MCF 10A (cell line): Measurements from ENCODE around the gene GNAT2. TPM values are rescaled to one million over a fixed set of nuclear protein-coding genes. Genes with fewer than 3 reads are reported as not detected.

Experiments
- BruUV-seq: library from RNA; stranded (reverse); fragments of 400-500 nt; replicated peaks from 2 replicates; lab custom pipeline; 2021; lab: Mats Ljungman, UMichigan
- CTCF ChIA-PET: fragments of 300-600 bp; sonication (Branson Sonifier 250); formaldehyde crosslinking; extraction: SDS; loops from one replicate; lab custom pipeline; 2021; ENCODE audit warnings: antibody characterized with exemption, inconsistent platforms; lab: Yijun Ruan, JAX
- POLR2A ChIA-PET: fragments of 300-600, 350-650 bp; sonication (Branson Sonifier 250); formaldehyde crosslinking; extraction: SDS; loops from one replicate; lab custom pipeline; 2020; ENCODE audit warnings: antibody characterized with exemption, inconsistent platforms; lab: Yijun Ruan, JAX
- DNase-seq: peaks from one replicate; pipeline ENCODE4 v3.0.0-alpha.2; 2018; ENCODE audit not compliant: unreplicated experiment
- H3K27ac Mint-ChIP-seq: one replicate; pipeline ENCODE4 v1.8.0; 2022; ENCODE audit warnings: mild to moderate bottlenecking, low read depth, mixed read lengths; ENCODE audit not compliant: unreplicated experiment
- H3K27me3 Mint-ChIP-seq: one replicate; pipeline ENCODE4 v1.8.0; 2022; ENCODE audit warnings: mixed read lengths; ENCODE audit not compliant: insufficient read depth, unreplicated experiment
- H3K36me3 Mint-ChIP-seq: one replicate; pipeline ENCODE4 v1.8.0; 2022; ENCODE audit warnings: mild to moderate bottlenecking, moderate library complexity, mixed read lengths; ENCODE audit not compliant: insufficient read depth, unreplicated experiment
- H3K4me1 Mint-ChIP-seq: one replicate; pipeline ENCODE4 v1.8.0; 2022; ENCODE audit warnings: mixed read lengths; ENCODE audit not compliant: insufficient read depth, unreplicated experiment
- H3K4me3 Mint-ChIP-seq: one replicate; pipeline ENCODE4 v1.8.0; 2022; ENCODE audit warnings: mild to moderate bottlenecking, moderate library complexity, mixed read lengths; ENCODE audit not compliant: unreplicated experiment
- H3K9me3 Mint-ChIP-seq: one replicate; pipeline ENCODE4 v1.8.0; 2022; ENCODE audit warnings: mixed read lengths; ENCODE audit not compliant: unreplicated experiment
- intact Hi-C: fragments of 100-400 bp; cut with micrococcal nuclease; formaldehyde crosslinking; loops from 2 replicates; pipeline ENCODE4 v1.14.1; 2022
- total RNA-seq: library from RNA; stranded (reverse); gene quantifications from 2 replicates; pipeline ENCODE4 v1.2.3, GENCODE V29; 2022
- TF ChIP-seq, protein P1 (sequence below): fragments of 200-600 bp; IDR thresholded peaks from one replicate; pipeline ENCODE4 v1.8.0; 2022; ENCODE audit warnings: antibody characterized with exemption, mild to moderate bottlenecking; ENCODE audit not compliant: unreplicated experiment

GNAT2 gene
- total RNA-seq, 1 experiment from 2014 or later = not detected

DNA sequence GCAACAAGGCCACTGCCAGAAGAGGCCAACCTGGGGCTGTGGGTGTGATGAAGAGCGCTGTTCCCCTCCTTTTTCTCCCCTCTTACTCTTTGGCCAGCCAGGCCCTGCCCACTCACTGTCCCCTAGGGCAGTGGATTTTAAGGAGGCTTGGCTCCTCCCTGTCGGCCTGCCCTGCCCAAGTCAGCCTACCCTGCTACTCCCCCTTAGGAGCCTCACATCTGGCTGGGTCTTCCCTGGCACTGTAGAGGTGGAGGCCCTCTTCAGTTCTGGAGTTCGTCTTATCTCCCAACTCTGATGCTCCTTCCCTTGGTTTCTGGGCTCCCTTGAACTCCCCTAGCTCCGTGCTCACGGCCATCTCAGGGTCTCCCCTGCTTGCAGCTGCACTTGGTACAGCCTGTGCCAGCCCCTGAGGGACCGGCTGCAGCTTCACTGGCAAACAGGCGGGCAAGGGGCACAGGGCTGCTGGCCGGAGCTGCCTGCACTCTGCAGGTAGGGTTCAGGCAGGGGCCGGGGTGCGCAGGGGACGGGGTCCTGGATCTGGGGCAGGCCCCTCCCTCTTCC lies 4.3 kb upstream of the GNAT2 start:
- POLR2A ChIA-PET = no interaction called here
- H3K27ac Mint-ChIP-seq = peak overlapping the region; percentile 58
- CTCF ChIA-PET = interaction anchor here (0.6 to 11.4 kb wide), 6 partner anchors 16 to 840 kb away, joined by 3 to 96 read pairs (median 4); no protein-coding TSS in a partner anchor
- intact Hi-C loops = no loop called here
- TF ChIP-seq, protein P1, sequence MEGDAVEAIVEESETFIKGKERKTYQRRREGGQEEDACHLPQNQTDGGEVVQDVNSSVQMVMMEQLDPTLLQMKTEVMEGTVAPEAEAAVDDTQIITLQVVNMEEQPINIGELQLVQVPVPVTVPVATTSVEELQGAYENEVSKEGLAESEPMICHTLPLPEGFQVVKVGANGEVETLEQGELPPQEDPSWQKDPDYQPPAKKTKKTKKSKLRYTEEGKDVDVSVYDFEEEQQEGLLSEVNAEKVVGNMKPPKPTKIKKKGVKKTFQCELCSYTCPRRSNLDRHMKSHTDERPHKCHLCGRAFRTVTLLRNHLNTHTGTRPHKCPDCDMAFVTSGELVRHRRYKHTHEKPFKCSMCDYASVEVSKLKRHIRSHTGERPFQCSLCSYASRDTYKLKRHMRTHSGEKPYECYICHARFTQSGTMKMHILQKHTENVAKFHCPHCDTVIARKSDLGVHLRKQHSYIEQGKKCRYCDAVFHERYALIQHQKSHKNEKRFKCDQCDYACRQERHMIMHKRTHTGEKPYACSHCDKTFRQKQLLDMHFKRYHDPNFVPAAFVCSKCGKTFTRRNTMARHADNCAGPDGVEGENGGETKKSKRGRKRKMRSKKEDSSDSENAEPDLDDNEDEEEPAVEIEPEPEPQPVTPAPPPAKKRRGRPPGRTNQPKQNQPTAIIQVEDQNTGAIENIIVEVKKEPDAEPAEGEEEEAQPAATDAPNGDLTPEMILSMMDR = no peak
- H3K9me3 Mint-ChIP-seq = no peaks in the 10 kb centered on the region
- peaks cover 22% of the 10 kb centered on the region for H3K4me1 Mint-ChIP-seq
- no peak overlapping the region for H3K4me3 Mint-ChIP-seq
- no peak for DNase-seq
- H3K27me3 Mint-ChIP-seq = no peaks in the 10 kb centered on the region
- peaks cover 12% of the 10 kb centered on the region for H3K36me3 Mint-ChIP-seq
- BruUV-seq = no TSS peak

DNA sequence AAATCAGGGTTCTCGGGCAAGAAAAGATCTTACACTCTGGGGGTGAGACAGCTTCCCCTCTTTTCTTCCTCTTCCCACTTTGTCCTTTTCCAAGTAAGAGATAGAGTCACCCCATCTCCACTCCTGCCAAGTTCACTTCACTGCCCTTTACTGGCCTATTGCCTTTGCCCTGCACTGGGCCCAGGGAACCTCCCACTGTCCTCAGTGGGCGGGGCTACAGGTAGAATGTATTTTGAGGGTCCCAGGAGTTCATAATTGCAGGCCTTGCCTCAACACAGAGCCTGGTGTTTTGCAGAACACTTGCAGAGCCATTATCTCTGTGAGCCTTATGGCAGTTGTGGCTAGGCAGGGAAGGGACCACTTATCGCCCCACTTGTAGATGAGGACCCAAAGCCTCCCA lies 3.5 kb upstream of the GNAT2 start:
- no peaks in the 10 kb centered on the region for H3K9me3 Mint-ChIP-seq
- peaks cover 8% of the 10 kb centered on the region for H3K36me3 Mint-ChIP-seq
- peaks cover 26% of the 10 kb centered on the region for H3K4me1 Mint-ChIP-seq
- no peaks in the 10 kb centered on the region for H3K27me3 Mint-ChIP-seq
- ChIA-PET CTCF (interaction anchor here (1.2 to 11.4 kb wide), 5 partner anchors 7 to 361 kb away, joined by 3 to 96 read pairs (median 3); partner anchors contain the start of gene AHCYL1), POLR2A (no interaction called here)
- no peak for DNase-seq
- no peak overlapping the region for H3K27ac Mint-ChIP-seq
- TF ChIP-seq, protein P1 = no peak
- intact Hi-C loops = no loop called here
- no TSS peak for BruUV-seq
- no peak overlapping the region for H3K4me3 Mint-ChIP-seq

DNA sequence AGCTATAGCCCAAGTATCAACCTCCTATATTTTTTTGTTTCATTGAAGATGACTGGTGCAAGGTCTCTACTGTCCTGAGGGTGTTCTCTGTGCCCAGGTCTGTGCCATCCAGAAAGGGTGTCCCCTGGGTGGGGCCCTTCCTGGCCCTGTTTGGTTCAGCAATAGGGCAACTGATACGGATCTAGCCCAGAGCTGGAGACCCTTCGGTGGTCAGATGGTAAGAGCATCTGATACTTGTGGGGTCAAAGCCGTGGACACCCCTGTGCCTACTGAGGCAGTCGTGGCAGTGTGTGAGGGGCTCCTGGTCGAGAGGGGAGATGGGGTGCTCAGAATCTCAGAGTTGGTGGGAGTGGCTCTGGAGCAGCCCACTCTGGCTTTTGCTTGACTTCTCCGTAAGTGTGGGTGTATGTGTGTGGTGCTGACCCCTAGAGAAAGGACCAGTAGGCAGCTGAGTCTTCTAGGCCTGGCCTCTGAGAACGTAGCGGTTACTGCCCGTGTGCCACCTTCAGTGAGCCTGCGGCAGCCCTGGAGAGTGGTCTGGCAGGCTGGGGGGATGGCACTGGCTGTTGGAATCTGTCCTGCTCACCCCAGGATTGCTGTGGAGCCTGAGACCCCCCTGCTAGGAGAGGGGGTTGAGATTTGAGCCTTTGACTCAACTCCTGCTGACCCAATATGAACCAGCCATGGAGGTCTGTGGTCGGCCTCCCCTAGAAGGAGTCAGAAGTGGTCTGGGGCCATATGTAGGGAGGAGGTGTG lies 2.9 kb upstream of the GNAT2 start:
- TF ChIP-seq, protein P1 = no peak
- CTCF ChIA-PET = interaction anchor here (1.2 to 11.4 kb wide), 5 partner anchors 8 to 362 kb away, joined by 3 to 96 read pairs (median 3); partner anchors contain the start of gene AHCYL1
- H3K4me3 Mint-ChIP-seq = peak overlapping the region; percentile 97
- POLR2A ChIA-PET = no interaction called here
- H3K4me1 Mint-ChIP-seq = peaks cover 30% of the 10 kb centered on the region
- intact Hi-C loops = no loop called here
- BruUV-seq = no TSS peak
- no peak for DNase-seq
- H3K9me3 Mint-ChIP-seq = no peaks in the 10 kb centered on the region
- H3K36me3 Mint-ChIP-seq = peaks cover 3% of the 10 kb centered on the region
- H3K27me3 Mint-ChIP-seq = no peaks in the 10 kb centered on the region
- peak overlapping the region; percentile 92 for H3K27ac Mint-ChIP-seq
